Activated naive CD8-positive, alpha-beta T cell treated with anti-CD3 and anti-CD28 coated beads for 36 hours (primary cell): ENCODE data around the gene GALNT2. TPM values are rescaled to one million over a fixed set of nuclear protein-coding genes. Genes with fewer than 3 reads are reported as not detected.
A peak's percentile ranks its signal among the peaks of the same experiment; 100 is the strongest.

ENCODE experiments used
- DNase-seq: peaks from one replicate; pipeline ENCODE4 v3.0.0; 2021
- H3K27ac Mint-ChIP-seq: one replicate; pipeline ENCODE4 v1.8.0; 2022; ENCODE audit warnings: mild to moderate bottlenecking, moderate library complexity, mixed read lengths
- H3K27me3 Mint-ChIP-seq: one replicate; pipeline ENCODE4 v1.8.0; 2022; ENCODE audit warnings: mild to moderate bottlenecking, mixed read lengths
- H3K36me3 Mint-ChIP-seq: one replicate; pipeline ENCODE4 v1.8.0; 2021; ENCODE audit warnings: mild to moderate bottlenecking, mixed read lengths
- H3K4me1 Mint-ChIP-seq: one replicate; pipeline ENCODE4 v1.8.0; 2021; ENCODE audit warnings: mixed read lengths
- H3K4me3 Mint-ChIP-seq: one replicate; pipeline ENCODE4 v1.8.0; 2022; ENCODE audit warnings: mild to moderate bottlenecking, moderate library complexity, mixed read lengths
- H3K9me3 Mint-ChIP-seq: one replicate; pipeline ENCODE4 v1.8.0; 2022; ENCODE audit warnings: mixed read lengths
- total RNA-seq, 2 experiments: library from RNA; stranded (reverse); gene quantifications; one replicate each; pipeline ENCODE4 v1.2.3, GENCODE V29; 2021

The GALNT2 gene
- total RNA-seq, 2 experiments from 2014 or later: 46.5 to 48.2 TPM

- no peak overlapping the region for H3K27ac Mint-ChIP-seq
- no peak for DNase-seq
- H3K27me3 Mint-ChIP-seq: no peaks in the 10 kb centered on the region
- H3K36me3 Mint-ChIP-seq: peaks cover 23% of the 10 kb centered on the region
- no peaks in the 10 kb centered on the region for H3K9me3 Mint-ChIP-seq
- H3K4me1 Mint-ChIP-seq: peaks cover 65% of the 10 kb centered on the region
- no peak overlapping the region for H3K4me3 Mint-ChIP-seq
These were observed 6.5 kb downstream of the GALNT2 start for GRCh38 chr1:230073371-230074035.

GRCh38 chr1:230074270-230074669 lies 7.2 kb downstream of the GALNT2 start:
- H3K4me1 Mint-ChIP-seq: peaks cover 58% of the 10 kb centered on the region

GRCh38 chr1:230074762-230075161 lies 7.7 kb downstream of the GALNT2 start:
- DNase-seq: no peak
- no peak overlapping the region for H3K27ac Mint-ChIP-seq
- H3K4me1 Mint-ChIP-seq: peaks cover 58% of the 10 kb centered on the region
- peaks cover 21% of the 10 kb centered on the region for H3K36me3 Mint-ChIP-seq
- H3K4me3 Mint-ChIP-seq: no peak overlapping the region
- no peaks in the 10 kb centered on the region for H3K27me3 Mint-ChIP-seq
- H3K9me3 Mint-ChIP-seq: no peaks in the 10 kb centered on the region

More at GRCh38 chr1:230074270-230074669, 7.2 kb downstream of the GALNT2 start:
- H3K9me3 Mint-ChIP-seq: no peaks in the 10 kb centered on the region
- no peak for DNase-seq
- peaks cover 21% of the 10 kb centered on the region for H3K36me3 Mint-ChIP-seq
- no peak overlapping the region for H3K4me3 Mint-ChIP-seq
- no peaks in the 10 kb centered on the region for H3K27me3 Mint-ChIP-seq
- no peak overlapping the region for H3K27ac Mint-ChIP-seq

GRCh38 chr1:230076121-230076520 lies 9.1 kb downstream of the GALNT2 start:
- DNase-seq: no peak
- Mint-ChIP-seq H3K4me3 (no peak overlapping the region), H3K36me3 (peaks cover 24% of the 10 kb centered on the region), H3K27ac (peak overlapping the region; percentile 75), H3K9me3 (no peaks in the 10 kb centered on the region), H3K4me1 (peaks cover 51% of the 10 kb centered on the region), H3K27me3 (no peaks in the 10 kb centered on the region)

GRCh38 chr1:230077011-230077410 lies 10.0 kb downstream of the GALNT2 start:
- H3K4me3 Mint-ChIP-seq: no peak overlapping the region
- peaks cover 25% of the 10 kb centered on the region for H3K36me3 Mint-ChIP-seq
- peak overlapping the region; percentile 75 for H3K27ac Mint-ChIP-seq
- DNase-seq: no peak
- peaks cover 48% of the 10 kb centered on the region for H3K4me1 Mint-ChIP-seq
- no peaks in the 10 kb centered on the region for H3K27me3 Mint-ChIP-seq
- H3K9me3 Mint-ChIP-seq: no peaks in the 10 kb centered on the region

DNA sequence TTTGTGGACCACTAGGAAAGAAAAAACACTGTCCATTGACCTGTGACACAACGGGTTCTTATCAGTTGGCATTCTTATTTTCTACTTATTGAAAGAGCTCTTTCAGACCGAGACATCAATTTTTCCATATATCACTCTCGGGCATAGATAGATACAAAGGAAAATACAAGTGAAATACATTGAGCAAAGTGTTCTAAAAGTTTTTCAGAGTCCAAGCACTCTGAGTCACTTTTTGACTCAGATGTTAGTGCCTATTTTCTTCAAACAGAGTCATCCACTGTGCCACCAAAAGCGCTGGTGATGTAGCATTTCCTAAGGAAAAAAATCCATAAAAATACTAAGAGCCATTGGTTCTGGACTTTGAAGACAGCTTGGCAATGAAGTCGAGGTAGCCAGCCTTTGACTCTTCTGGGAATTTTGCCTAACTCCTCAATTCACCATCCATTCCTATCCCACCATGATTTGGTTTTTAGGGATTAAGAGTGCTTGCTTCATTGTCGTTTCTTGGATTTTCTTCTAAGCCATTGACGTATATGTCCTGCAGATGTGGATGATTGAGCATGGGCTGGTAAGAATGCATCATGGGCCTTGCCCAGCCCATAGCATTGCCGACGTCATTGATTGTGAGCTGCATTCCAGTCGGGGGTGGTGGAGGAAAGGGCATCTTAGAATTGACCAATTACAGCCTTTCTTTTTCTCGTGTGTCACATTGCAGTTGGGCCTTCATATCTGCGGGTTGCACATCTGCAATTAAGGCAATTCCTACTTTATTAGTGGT lies 10.6 kb downstream of the GALNT2 start:
- Mint-ChIP-seq H3K36me3 (peaks cover 31% of the 10 kb centered on the region), H3K4me3 (no peak overlapping the region)

DNA sequence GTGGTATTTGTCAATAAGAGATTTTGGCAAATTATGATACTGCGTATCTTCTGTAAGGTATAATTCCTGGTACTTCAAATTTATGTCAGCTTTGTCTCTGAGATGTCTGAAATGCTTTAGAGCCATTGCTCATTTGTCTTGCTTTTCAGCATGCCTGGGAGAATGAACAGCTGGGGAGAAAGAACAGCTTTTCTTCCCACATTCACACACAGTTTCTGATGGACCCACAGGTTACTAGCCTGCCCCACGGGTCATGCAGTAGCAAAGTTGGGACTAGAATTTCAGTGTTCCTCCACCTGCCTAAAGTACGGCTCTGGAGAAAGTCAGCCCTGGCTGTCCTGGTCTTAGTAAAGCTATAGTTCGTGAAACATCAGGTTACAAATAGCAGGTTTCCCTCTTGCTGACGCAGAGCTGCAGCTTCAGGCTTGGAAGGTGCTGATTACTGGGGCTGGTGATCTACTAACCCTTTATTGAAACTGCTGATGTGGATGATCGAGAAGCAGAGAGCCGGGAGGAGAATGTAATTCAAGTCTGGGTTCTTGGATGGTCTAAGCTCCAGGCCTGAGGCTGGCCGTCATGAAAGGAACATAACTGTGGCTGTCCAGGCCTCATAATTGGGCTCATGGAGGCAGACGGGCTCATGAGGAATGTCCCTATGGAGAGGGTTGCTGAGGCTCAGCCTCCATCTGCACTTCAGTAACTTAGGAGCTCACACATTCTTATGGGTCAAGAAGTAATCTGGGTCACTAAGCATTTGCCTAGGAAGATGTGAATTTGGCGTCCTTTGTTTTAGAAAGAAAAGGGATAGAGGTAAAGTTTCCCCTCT lies 12.4 kb downstream of the GALNT2 start:
- Mint-ChIP-seq H3K4me1 (peaks cover 57% of the 10 kb centered on the region), H3K4me3 (no peak overlapping the region), H3K27ac (no peak overlapping the region), H3K36me3 (peaks cover 45% of the 10 kb centered on the region), H3K27me3 (peaks cover 9% of the 10 kb centered on the region), H3K9me3 (peaks cover 10% of the 10 kb centered on the region)
- DNase-seq: no peak

More for the DNA sequence above, 10.6 kb downstream of the GALNT2 start:
- H3K9me3 Mint-ChIP-seq: peaks cover 2% of the 10 kb centered on the region
- H3K27ac Mint-ChIP-seq: peak overlapping the region; percentile 75
- H3K27me3 Mint-ChIP-seq: peaks cover 1% of the 10 kb centered on the region
- no peak for DNase-seq
- H3K4me1 Mint-ChIP-seq: peaks cover 49% of the 10 kb centered on the region

DNA sequence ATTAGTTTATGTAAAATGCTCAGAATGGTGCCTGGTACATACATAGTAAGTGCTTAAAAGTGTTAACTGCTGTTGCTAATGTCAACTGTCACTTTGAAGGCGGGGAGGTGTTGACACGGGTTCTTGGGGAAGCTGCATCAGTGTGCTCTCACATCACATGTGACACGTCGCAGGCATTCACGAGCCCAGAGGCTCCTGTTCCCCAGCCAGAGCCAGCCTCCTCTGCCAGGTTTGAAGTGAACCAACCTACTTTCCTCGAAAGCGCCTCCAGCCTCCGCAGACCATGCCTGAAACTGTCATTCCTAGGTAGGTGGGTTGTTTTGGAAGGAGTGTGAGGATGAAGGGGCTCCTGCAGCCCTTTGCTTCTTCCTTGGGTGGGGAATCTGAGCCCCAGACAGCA lies 13.8 kb downstream of the GALNT2 start:
- DNase-seq: no peak
- Mint-ChIP-seq H3K36me3 (peaks cover 44% of the 10 kb centered on the region), H3K27ac (no peak overlapping the region), H3K4me1 (peaks cover 63% of the 10 kb centered on the region), H3K27me3 (peaks cover 9% of the 10 kb centered on the region), H3K4me3 (no peak overlapping the region), H3K9me3 (peaks cover 10% of the 10 kb centered on the region)

DNA sequence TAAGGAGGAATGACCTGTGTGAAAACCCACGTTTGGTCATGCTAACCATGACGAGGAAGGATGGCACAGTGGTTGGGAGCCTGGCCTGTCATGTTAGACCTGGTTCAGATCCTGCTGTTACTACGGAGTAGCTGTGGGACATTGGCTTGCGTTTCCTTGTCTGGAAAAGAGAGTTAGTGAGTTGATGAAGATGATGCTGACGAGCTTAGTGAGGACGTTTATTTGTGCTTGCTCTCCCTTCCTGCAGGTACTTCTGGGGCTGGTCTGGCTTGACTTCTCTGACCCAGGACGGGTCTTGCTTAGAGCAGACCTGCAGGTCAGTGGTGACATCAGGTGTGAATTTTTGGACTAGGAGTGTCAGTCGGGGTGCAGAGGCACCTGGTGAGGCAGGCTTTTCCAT lies 14.7 kb downstream of the GALNT2 start:
- H3K4me1 Mint-ChIP-seq: peaks cover 62% of the 10 kb centered on the region
- H3K9me3 Mint-ChIP-seq: peaks cover 10% of the 10 kb centered on the region
- no peak for DNase-seq
- peaks cover 36% of the 10 kb centered on the region for H3K36me3 Mint-ChIP-seq
- H3K27me3 Mint-ChIP-seq: peaks cover 9% of the 10 kb centered on the region
- H3K27ac Mint-ChIP-seq: peak overlapping the region; percentile 35
- no peak overlapping the region for H3K4me3 Mint-ChIP-seq

- Mint-ChIP-seq H3K27me3 (peaks cover 9% of the 10 kb centered on the region), H3K27ac (peak overlapping the region; percentile 71), H3K9me3 (peaks cover 10% of the 10 kb centered on the region), H3K4me1 (peaks cover 59% of the 10 kb centered on the region), H3K36me3 (peaks cover 33% of the 10 kb centered on the region), H3K4me3 (no peak overlapping the region)
- no peak for DNase-seq
These were observed 15.2 kb downstream of the GALNT2 start for GRCh38 chr1:230082211-230082610.

- Mint-ChIP-seq H3K9me3 (peaks cover 10% of the 10 kb centered on the region), H3K36me3 (peaks cover 31% of the 10 kb centered on the region), H3K27me3 (peaks cover 9% of the 10 kb centered on the region), H3K4me1 (peaks cover 63% of the 10 kb centered on the region), H3K27ac (peak overlapping the region; percentile 71), H3K4me3 (peak overlapping the region; percentile 60)
- no peak for DNase-seq
These were observed 16.0 kb downstream of the GALNT2 start for GRCh38 chr1:230083053-230083452.

DNA sequence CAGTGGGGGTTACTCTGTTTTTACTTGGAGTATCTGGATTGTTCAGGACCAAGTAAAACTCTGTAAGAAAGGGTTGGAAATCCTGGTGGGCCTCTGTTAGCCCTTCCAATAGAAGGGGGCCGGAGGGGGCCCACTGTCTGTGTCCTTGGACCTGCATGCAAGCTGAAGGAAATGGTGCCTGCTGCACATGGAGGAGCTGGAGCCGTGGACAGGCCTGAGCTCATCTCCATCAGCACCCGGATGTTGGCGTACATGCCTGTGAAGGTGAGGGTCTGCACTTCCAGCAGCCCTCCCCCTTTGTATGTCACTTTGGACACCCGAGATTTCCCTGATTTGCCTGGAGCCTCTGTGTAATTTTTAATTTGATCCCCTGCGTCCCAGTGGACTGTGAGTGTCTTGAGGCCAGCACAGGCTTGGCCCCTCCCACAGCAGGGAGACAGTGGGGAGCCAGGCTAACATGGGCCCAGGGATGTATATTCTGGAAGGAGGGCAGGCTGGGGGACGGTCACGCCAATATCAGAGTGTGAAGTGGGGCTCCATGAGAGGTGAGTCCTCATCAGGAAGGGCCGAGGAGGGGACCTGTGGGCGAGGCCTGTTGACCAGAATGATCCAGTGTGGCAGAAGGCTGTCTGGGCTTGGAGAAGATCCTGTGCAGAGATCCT lies 16.8 kb downstream of the GALNT2 start:
- peaks cover 70% of the 10 kb centered on the region for H3K4me1 Mint-ChIP-seq
- H3K36me3 Mint-ChIP-seq: peaks cover 33% of the 10 kb centered on the region
- no peak for DNase-seq
- peak overlapping the region; percentile 85 for H3K27ac Mint-ChIP-seq
- H3K27me3 Mint-ChIP-seq: peaks cover 9% of the 10 kb centered on the region
- peaks cover 10% of the 10 kb centered on the region for H3K9me3 Mint-ChIP-seq
- H3K4me3 Mint-ChIP-seq: peak overlapping the region; percentile 15

GRCh38 chr1:230084408-230085177 lies 17.6 kb downstream of the GALNT2 start:
- Mint-ChIP-seq H3K9me3 (peaks cover 10% of the 10 kb centered on the region), H3K4me1 (peaks cover 70% of the 10 kb centered on the region), H3K27me3 (peaks cover 9% of the 10 kb centered on the region), H3K27ac (peak overlapping the region; percentile 85), H3K4me3 (peak overlapping the region; percentile 23), H3K36me3 (peaks cover 38% of the 10 kb centered on the region)
- DNase-seq: peak; percentile 72

DNA sequence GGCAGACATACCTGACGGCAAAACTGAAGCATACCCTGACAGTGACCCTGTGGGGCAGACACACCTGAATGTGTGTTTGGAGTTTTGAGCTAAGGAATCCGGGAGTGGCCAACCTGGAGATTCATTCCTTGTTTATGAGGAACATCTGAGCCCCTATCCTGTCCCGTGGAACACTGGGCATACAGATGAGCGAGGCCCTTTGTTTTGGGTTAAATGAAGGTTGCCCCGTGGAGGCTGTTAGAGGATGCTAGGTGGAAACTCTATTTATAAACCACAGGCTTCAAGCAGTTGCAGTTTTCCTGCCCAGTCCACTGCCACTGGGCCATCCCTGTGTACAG lies 18.1 kb downstream of the GALNT2 start:
- H3K27me3 Mint-ChIP-seq: peaks cover 9% of the 10 kb centered on the region
- H3K4me1 Mint-ChIP-seq: peaks cover 68% of the 10 kb centered on the region
- DNase-seq: no peak
- no peak overlapping the region for H3K4me3 Mint-ChIP-seq
- peaks cover 40% of the 10 kb centered on the region for H3K36me3 Mint-ChIP-seq
- peak overlapping the region; percentile 85 for H3K27ac Mint-ChIP-seq
- peaks cover 10% of the 10 kb centered on the region for H3K9me3 Mint-ChIP-seq
